D721Med (cell line): Measurements from ENCODE around the gene NVL.
"Not testable (repeated sequence)": the region's sequence is repeated elsewhere in the genome, so short reads cannot be mapped to it uniquely, and the experiment has no call there.

Experiments
- DNase-seq: peaks from one replicate; pipeline ENCODE4 v3.0.0; 2011; ENCODE audit warnings: low spot score; ENCODE audit not compliant: insufficient read length
- FAIRE-seq: peaks from 2 replicates; lab custom pipeline; 2011; peaks lifted over from hg19 to GRCh38; lab: Jason Lieb, UNC
- TF ChIP-seq, protein P1 (sequence below): IDR thresholded peaks from 2 replicates; pipeline ENCODE4 v1.5.1; 2012; ENCODE audit warnings: mild to moderate bottlenecking, control low read depth; ENCODE audit not compliant: insufficient read depth; ENCODE audit errors: missing control alignments

The NVL gene

DNA sequence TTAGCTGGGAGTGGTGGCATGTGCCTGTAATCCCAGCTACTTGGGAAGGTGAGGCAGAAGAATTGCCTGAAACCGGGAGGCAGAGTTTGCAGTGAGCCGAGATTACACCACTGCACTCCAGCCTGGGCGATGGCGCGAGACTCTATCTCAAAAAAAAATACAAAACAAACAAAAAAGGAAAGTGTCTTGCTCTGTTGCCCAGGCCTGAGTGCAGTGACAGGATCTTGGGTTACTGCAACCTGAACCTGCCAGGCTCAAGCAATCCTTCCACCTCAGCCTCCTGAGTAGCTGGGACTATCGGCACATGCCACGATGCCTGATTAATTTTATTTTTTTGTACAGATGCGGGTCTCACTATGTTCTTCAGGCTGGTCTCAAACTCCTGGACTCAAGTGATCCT lies 113.6 kb downstream of the NVL start:
- TF ChIP-seq, protein P1, sequence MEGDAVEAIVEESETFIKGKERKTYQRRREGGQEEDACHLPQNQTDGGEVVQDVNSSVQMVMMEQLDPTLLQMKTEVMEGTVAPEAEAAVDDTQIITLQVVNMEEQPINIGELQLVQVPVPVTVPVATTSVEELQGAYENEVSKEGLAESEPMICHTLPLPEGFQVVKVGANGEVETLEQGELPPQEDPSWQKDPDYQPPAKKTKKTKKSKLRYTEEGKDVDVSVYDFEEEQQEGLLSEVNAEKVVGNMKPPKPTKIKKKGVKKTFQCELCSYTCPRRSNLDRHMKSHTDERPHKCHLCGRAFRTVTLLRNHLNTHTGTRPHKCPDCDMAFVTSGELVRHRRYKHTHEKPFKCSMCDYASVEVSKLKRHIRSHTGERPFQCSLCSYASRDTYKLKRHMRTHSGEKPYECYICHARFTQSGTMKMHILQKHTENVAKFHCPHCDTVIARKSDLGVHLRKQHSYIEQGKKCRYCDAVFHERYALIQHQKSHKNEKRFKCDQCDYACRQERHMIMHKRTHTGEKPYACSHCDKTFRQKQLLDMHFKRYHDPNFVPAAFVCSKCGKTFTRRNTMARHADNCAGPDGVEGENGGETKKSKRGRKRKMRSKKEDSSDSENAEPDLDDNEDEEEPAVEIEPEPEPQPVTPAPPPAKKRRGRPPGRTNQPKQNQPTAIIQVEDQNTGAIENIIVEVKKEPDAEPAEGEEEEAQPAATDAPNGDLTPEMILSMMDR, result no peak
- no peak for DNase-seq
- FAIRE-seq, result no peak

- TF ChIP-seq, protein P1, result no peak
- DNase-seq, result no peak
- FAIRE-seq, result no peak
Observed at GRCh38 chr1:224213438-224214119, 116.4 kb downstream of the NVL start.

DNA sequence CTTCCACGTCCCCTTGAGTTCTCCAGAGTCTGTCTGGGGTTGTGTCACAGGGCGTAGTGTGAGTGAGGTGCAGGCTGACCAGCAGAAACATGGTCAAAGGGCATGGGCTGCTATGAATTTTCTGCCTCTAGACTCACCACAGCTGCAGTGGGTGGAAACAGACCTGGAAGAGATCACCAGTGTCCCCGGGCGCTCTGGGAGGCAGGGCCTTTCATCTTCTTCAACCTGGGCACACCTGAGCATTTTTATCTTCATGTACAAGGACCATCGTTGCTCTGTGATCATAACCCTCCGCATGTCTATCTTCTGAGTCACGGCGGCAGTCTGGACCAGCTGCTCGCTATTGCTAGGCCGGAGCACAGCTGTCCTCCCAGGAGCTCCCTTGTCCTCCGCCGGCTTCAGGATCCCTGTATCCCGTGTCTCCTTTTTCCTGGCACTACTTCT lies 117.3 kb downstream of the NVL start:
- TF ChIP-seq, protein P1, result no peak
- DNase-seq, result no peak
- no peak for FAIRE-seq

GRCh38 chr1:224211206-224211962 lies 118.6 kb downstream of the NVL start:
- no peak for FAIRE-seq
- TF ChIP-seq, protein P1, result no peak
- DNase-seq, result no peak

GRCh38 chr1:224205931-224206538 lies 123.9 kb downstream of the NVL start:
- FAIRE-seq, result not testable (repeated sequence)

GRCh38 chr1:224205438-224205840 lies 124.5 kb downstream of the NVL start:
- TF ChIP-seq, protein P1, result no peak
- no peak for FAIRE-seq
- no peak for DNase-seq

More at GRCh38 chr1:224205931-224206538, 123.9 kb downstream of the NVL start:
- not testable (repeated sequence) for DNase-seq

DNA sequence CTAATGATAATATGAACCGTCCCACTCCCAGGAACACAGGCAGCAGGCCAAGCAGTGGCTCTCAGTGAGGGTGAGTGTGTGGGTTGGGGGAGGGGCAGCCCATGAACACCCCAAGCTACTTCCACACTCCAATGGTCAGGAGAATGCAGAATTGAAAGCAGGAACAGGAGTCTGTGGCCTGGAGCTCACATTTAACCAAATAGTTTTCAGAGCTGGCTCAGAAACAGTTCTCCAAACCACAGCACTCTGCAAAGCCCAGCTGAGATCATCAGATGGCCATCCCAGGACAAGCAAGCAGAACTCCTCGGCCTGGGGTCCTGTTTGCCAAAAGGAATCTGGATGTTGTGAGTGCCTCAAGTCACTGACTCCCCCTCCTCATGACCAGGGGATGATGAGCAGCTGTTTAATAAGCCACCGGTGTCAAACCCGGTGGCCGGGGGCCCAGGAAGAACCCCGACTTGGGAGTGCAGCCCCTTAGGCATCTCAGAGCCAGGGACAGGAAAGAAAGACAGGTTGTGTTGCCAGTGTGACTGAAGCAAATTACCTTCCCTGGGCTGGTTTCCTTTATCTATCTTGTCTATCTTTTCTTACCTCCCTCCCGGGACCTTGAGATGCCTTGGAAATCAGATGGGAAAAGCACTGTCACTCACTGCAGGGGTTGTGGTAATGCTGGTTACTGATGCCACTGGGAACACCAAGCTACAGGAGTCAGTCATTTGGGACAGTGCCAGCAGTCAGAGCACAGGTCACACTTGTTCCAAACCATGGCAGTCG lies 126.5 kb downstream of the NVL start:
- TF ChIP-seq, protein P1, result no peak
- DNase-seq (no peak), FAIRE-seq (no peak)
